ENCODE data around the gene CHMP2A.

Gene CHMP2A

GRCh38 chr19:58569943-58570670, 15.2 kb upstream of the CHMP2A start:
- no peak for DNase-seq

- no peak for DNase-seq
Measured at GRCh38 chr19:58569191-58569942, 14.5 kb upstream of the CHMP2A start.

DNA sequence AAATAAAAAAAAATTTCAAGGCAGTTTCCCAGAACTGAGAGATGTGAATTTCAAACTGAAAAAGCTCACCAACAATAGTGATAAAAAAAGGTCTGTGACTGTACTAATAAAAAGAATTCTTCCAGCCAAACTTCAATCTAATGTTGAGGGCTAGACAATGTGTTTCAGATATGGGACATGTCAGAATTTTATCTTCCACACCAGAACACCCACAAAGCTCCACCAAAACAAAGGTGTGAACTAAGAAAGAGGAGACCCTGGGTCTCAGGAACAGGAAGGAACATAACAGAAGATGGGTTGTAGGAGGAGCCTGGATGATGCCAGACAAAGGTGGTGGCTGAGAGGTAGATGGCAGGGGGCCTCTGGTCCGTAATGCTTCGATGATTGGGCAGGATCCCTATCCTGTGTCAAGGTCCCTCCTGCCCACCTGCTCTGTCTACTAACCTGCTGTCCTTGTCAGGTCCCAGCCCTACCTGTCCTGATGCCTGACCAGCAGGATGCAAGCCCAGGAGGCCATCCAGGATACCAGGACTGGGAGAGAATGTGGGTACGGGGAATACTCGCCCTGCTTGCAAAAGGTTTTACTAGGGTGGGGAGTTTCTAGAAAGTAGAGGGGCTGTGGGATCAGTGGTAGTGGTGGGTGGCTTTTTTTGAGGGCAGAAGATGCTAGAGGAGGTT, 13.7 kb upstream of the CHMP2A start:
- no peak for DNase-seq

GRCh38 chr19:58566989-58567388, 12.1 kb upstream of the CHMP2A start:
- DNase-seq = no peak

DNA sequence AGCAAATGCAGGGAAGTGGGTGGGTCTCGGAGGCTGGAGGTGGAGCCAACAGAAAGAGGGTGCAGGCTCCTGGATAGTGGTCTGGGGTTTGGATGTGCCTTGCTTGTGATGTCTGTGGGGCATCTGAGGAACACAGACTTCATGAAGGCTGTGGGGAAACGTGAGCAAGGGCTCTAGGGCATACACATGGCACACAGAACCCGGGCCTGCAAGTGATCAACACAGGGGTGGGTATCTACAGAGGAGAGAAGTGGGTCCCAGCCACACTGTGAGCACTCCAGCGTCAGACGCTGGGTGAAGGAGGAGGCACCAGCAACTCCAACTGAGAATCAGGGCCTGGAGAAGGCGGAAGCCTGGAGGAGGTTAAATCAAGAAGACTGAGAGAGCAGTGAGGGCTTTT, 8.9 kb upstream of the CHMP2A start:
- DNase-seq = no peak

- DNase-seq = no peak
Measured at GRCh38 chr19:58563034-58563573, 8.2 kb upstream of the CHMP2A start.

- no peak for DNase-seq
Measured at GRCh38 chr19:58562122-58563033, 7.5 kb upstream of the CHMP2A start.

DNA sequence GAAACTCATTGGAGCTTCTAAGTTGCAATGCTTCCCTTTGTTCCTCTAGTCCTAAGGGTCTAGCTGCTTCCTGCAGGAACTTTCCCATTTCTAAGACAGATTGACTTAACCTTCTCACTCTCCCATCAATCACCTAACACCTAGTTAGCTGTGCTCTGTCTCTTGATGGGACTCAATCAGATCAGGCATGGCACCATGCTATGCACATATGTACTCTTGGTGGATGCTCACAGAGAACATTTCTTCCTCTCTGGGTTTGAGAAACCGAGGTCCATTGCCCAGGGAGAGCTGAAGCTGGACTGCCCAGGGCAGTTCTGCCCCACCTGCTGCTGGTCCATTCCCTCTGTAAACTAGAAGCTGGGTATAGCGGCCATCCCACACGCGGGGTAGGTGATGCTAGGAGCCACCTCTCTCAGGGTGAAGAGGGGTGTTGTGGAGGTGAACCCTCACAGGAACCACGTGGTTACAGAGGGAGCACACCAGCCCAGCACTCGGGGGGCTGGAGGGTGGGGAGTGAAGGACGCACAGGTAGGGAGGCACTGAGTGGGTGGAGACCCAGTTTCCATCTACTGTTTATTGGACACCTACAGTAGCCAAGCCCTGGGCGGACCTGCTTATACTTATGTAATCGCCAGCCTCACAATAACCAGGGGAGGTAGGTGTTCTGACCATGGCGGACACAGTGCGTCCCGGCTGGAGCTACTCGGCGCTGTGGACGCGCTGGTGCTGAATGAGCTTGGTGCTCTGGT, 6.6 kb upstream of the CHMP2A start:
- DNase-seq = no peak

- DNase-seq = no peak
Measured at GRCh38 chr19:58560921-58561320, 6.0 kb upstream of the CHMP2A start.

DNA sequence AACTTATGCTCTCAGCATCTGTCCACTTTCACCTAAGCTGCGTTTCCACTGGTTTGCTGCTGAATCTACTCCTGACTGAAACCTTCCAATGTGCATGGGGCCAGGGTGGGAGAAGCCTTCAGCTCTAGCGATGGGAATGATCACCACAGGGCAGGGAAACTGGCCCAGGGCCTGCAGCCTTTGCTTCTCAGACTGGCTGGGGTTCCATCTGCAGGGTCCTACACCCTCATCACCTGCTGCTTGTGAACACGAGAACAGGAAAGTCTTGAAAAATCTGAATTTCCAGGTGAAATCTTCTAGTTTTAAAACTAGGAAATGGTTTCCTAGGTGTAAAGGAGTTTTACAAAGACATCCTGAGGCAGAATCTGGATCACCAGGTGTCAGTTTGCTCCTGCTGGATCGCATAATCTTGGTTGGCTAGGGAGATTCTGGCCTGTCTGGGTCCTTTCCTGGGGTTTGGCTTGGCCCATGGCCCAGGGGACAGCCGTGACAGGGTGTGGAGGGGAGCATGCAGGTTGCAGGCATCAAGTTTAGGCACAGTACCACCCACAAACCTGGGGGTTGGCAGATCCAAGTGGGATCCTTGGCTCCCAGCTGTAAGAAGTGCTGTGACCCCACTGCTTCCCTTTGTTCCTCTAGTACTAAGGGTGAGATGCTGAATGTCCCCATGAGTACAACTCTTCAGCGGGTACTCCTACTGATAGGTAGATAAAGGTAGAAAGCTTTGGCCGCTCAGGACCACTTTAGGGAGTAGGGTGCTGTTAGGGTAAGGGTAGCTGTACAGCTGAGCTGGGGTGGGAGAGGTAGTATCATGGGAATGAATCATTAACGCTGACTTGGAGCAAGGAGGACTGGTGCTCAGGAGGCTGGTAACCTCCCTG, 5.3 kb upstream of the CHMP2A start:
- DNase-seq = no peak

DNA sequence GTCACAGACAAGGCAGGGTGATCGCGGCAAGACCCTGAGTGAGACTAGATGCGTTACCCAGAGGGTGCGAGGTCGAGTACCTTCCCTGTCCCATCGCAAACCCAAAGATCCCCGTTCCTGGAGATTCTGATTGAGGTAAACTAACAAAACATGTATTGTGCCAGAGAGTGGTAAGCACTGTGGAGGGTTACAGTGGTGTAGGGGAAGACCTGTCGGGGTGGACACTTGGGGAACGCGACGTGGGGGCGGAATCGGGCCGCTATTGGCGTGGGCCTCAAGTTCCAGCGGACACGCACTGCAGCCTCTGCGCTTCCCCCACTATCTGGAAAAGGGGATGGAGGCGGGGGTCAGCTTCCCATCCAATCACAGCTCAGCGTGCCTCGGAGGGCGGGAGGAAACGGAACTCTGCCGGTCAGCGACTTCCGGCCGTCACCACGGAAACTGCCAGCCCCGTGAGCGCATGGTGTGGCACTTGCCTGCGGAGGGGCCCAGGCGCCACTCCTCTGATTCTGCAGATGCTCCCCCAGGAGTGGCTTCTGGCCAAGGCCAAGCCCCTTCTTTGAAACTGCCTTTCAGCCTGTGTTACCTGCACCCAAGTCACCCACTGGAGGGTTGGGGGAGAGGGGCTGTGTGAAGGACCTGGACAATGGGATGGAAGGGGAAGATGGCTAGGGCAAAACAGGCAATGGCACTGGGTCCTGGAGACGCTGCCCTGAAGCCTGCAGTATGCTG, 4.5 kb upstream of the CHMP2A start:
- DNase-seq = no peak

- DNase-seq = no peak
Measured at GRCh38 chr19:58558623-58559274, 3.8 kb upstream of the CHMP2A start.

DNA sequence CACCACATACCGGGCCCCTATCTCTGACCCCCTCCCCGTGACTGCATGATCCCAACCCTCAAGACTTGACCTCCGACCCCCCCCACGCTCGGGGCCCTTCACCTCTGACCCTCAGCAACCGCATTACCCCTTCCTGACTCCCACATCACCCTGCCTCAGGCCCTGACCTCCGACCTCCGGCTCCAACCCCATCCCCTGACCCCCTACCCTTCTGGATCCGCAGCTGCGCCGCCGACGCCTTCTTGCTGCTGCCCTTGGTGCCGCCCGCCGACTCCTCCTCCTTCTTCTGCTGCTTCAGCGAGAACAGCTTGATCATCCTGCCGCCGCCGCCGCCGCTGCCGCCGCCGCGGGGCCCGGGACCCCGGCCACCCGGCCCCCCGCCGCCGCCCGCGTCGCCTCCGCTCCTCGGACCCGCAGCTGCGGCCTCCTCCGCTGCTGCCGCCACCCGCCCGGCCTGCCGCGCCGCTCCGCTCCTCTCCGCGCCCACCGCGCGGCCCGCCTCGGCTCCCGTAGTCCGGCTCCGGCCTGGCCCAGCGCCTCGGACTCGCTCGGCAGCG, 3.2 kb upstream of the CHMP2A start, which contains the start of gene UBE2M:
Gene UBE2M, minus strand, starts transcription at position 546 of the 557 bp plus-strand sequence. Its CDS starts 230 bp downstream, at position 316.
- DNase-seq = no peak

GRCh38 chr19:58557221-58558065, 2.5 kb upstream of the CHMP2A start:
- no peak for DNase-seq

DNA sequence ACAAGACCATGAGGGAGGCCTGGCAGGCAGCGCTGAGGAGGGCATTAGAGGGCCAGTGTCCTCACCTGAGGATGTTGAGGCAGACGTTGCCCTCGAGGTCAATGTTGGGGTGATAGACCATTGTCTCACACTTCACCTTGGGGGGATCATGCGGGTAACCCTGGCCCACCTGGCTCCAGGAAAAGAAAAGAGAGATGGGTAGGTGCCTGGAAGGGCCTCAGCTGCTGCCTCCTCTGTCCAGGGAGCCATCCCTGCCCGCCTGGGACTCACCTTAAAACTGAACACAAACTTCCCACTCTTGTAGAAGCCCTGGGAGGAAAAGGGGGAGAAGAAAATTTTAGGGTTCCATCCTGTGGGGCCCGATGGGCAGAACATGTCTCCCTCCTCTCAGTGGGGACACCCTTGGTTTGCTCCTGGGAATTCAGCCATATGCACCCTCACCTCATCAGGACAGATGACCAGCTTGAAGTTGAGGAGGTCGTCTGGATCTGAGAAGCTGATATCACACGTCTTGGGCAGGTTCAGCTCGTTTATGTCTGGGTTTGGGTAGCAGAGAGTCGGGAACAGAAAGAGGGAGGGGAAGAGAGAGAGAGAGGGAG, 1.8 kb upstream of the CHMP2A start:
- DNase-seq = no peak

GRCh38 chr19:58555920-58556621, 1.2 kb upstream of the CHMP2A start:
- DNase-seq = no peak

GRCh38 chr19:58555369-58555885, 522 bp upstream of the CHMP2A start:
- DNase-seq = no peak
